ENCODE results near the gene IFIT2. TPM values are rescaled to one million over a fixed set of nuclear protein-coding genes. Genes with fewer than 3 reads are reported as not detected.

Gene IFIT2
- total and polyA plus RNA-seq, 2 donors (not counting 3 experiments of a cell fraction or from before 2014, with no cell fraction given) = 0.23 to 1.4 TPM

DNA sequence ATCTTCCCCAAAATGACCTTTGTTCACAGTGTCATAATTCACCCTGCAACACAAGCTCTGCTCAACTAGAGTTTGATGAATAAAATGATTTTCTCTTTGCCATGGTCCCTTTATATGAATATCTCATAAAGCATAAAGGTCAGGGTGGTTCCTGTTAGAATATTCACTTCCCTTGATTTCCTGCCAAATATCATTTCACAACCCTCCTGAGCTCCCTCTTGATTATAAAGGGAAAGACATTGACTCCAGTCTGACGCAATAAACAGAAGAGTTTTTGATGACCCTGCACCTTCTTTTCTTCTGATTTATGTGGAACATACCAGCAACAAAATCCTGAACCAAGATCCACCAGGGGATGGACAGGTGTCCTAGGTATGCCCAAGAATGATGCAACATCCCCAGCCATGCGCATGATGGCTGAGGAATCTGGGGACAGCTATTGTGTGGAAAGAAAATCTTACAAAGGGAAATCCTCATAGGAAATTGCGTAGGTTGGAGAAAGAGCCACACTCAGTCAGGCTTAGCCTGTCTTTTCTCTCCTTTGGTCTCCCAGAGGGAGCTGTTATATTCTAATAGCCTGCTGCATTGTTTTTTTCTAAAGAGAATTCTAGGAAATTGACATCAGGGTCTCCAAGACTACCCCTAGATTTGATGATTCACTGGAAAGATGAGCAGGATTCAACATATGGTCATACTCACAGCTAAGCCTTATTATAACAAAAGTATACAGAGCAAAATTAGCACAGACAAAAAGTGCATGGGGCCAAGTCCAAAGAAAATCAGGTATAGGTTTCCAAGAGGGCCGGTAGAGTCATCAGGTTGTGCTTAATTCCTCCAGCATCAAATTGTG is 44.8 kb downstream of the IFIT2 start:
- Histone ChIP-seq H3K4me3 (replicated peaks in 1 of 3; ENCODE audit: insufficient read depth in 1 of 3, low read depth in 1 of 3, low read length in 3 of 3) (no peak overlapping the region), H3K36me3 (ENCODE audit: control insufficient read depth in 2 of 2, extremely low read depth in 1 of 2, insufficient read depth in 2 of 2, low read length in 2 of 2) (no peaks in the 10 kb centered on the region), H3K9me3 (replicated peaks; ENCODE audit: control insufficient read depth, insufficient read depth, low read length) (no peaks in the 10 kb centered on the region), H3K9me1 (replicated peaks; ENCODE audit: control insufficient read depth, extremely low read depth, insufficient read depth, low read length) (no peaks in the 10 kb centered on the region), H3K27ac (ENCODE audit: insufficient read depth, low read depth, low read length) (no peak overlapping the region), H4K20me1 (replicated peaks; ENCODE audit: control insufficient read depth, extremely low read depth, insufficient read depth, low read length) (no peaks in the 10 kb centered on the region), H3K79me2 (ENCODE audit: control insufficient read depth, insufficient read depth, low read length) (no peaks in the 10 kb centered on the region), H3K27me3 (ENCODE audit: control insufficient read depth in 2 of 2, insufficient read depth in 2 of 2, low read length in 2 of 2) (peaks cover 0 to 5% of the 10 kb centered on the region in 2 experiments), H3K9ac (replicated peaks; ENCODE audit: extremely low read depth, insufficient read depth, low read length) (no peak overlapping the region), H3K4me1 (ENCODE audit: control insufficient read depth, extremely low read depth, insufficient read depth, low read length) (peaks cover 7% of the 10 kb centered on the region), H2AFZ (ENCODE audit: low read depth, low read length) (no peak overlapping the region), H3K4me2 (ENCODE audit: insufficient read depth, low read length) (no peak overlapping the region)
- intact Hi-C loops (cut with micrococcal nuclease) = loop anchor here (5.0 kb wide), 1 partner anchor 69 kb away; no protein-coding TSS in a partner anchor
- BruUV-seq (replicated peaks) = TSS peak; percentile 61
- FAIRE-seq (peak; percentile 21), DNase-seq (ENCODE audit: low read depth, low spot score) (peak; percentile 69)
- POLR2A ChIA-PET = no interaction called here
- CTCF ChIA-PET = interaction anchor here (0.7 to 1.9 kb wide), 4 partner anchors 16 to 65 kb away, joined by 3 to 6 read pairs (median 3); partner anchors contain the start of gene IFIT3
- dilution Hi-C loops (cut with MboI; ENCODE audit: extremely low pct_ligation_motif_present, low sequenced_read_pairs) = no loop called here
- peak; percentile 37 for TF ChIP-seq JUN (IDR thresholded peaks at IDR 0.05; ENCODE audit: borderline replicate concordance, insufficient read depth, insufficient read length, low read depth)
- TF ChIP-seq EZH2 (IDR thresholded peaks at IDR 0.05; ENCODE audit: borderline replicate concordance, low read depth, low read length, severe bottlenecking) = no peak

DNA sequence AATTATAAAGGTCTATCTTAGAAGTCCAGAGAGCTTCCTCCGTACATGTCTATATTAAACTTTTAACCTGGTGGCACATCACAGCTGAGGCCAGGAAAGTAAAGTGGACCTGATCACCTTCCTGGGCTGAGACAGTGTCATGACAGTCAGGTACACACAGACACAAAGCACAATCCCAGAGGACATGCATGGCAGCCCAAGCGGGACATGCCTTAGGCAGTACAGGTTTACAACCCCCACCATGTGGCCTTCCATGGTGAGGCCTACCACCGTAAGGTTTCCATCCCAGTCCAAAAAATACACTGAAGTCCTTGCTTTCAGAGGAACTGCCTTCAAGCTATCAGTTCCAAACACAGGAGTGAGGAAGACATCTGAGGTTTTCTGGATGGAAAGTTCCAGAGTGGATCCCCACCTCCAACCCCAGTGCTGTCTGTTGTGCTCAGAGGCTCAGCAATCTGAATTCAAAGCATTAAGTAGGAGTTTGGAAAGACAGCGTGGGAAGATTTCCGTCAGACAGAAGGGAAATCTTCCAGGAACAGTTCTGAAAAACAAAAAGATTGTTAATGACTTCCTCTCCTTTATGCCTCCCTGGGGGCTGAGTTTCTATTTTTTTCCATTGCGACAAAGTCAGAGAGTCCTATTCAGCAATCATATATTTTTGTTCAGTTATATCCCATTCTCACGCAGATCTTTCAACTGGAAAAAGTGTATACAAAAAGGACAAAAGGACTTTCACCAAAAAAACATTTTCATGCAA is 46.0 kb downstream of the IFIT2 start:
- Histone ChIP-seq H3K27me3 (ENCODE audit: control insufficient read depth in 2 of 2, insufficient read depth in 2 of 2, low read length in 2 of 2) (peaks cover 0 to 5% of the 10 kb centered on the region in 2 experiments), H3K79me2 (ENCODE audit: control insufficient read depth, insufficient read depth, low read length) (no peaks in the 10 kb centered on the region), H3K27ac (ENCODE audit: insufficient read depth, low read depth, low read length) (no peak overlapping the region), H3K4me2 (ENCODE audit: insufficient read depth, low read length) (no peak overlapping the region), H3K9me1 (replicated peaks; ENCODE audit: control insufficient read depth, extremely low read depth, insufficient read depth, low read length) (no peaks in the 10 kb centered on the region), H4K20me1 (replicated peaks; ENCODE audit: control insufficient read depth, extremely low read depth, insufficient read depth, low read length) (no peaks in the 10 kb centered on the region), H3K4me1 (ENCODE audit: control insufficient read depth, extremely low read depth, insufficient read depth, low read length) (peaks cover 13% of the 10 kb centered on the region), H3K4me3 (replicated peaks in 1 of 3; ENCODE audit: insufficient read depth in 1 of 3, low read depth in 1 of 3, low read length in 3 of 3) (no peak overlapping the region), H3K9ac (replicated peaks; ENCODE audit: extremely low read depth, insufficient read depth, low read length) (no peak overlapping the region), H3K36me3 (ENCODE audit: control insufficient read depth in 2 of 2, extremely low read depth in 1 of 2, insufficient read depth in 2 of 2, low read length in 2 of 2) (no peaks in the 10 kb centered on the region), H3K9me3 (replicated peaks; ENCODE audit: control insufficient read depth, insufficient read depth, low read length) (no peaks in the 10 kb centered on the region), H2AFZ (ENCODE audit: low read depth, low read length) (no peak overlapping the region)
- DNase-seq (ENCODE audit: low read depth, low spot score) (peak; percentile 75), FAIRE-seq (no peak)
- ChIA-PET POLR2A (no interaction called here), CTCF (no interaction called here)
- TF ChIP-seq EZH2 (IDR thresholded peaks at IDR 0.05; ENCODE audit: borderline replicate concordance, low read depth, low read length, severe bottlenecking) (no peak), MYC (IDR thresholded peaks at IDR 0.05; ENCODE audit: low read depth, low read length) (no peak)
- TF ChIP-seq, protein P1, sequence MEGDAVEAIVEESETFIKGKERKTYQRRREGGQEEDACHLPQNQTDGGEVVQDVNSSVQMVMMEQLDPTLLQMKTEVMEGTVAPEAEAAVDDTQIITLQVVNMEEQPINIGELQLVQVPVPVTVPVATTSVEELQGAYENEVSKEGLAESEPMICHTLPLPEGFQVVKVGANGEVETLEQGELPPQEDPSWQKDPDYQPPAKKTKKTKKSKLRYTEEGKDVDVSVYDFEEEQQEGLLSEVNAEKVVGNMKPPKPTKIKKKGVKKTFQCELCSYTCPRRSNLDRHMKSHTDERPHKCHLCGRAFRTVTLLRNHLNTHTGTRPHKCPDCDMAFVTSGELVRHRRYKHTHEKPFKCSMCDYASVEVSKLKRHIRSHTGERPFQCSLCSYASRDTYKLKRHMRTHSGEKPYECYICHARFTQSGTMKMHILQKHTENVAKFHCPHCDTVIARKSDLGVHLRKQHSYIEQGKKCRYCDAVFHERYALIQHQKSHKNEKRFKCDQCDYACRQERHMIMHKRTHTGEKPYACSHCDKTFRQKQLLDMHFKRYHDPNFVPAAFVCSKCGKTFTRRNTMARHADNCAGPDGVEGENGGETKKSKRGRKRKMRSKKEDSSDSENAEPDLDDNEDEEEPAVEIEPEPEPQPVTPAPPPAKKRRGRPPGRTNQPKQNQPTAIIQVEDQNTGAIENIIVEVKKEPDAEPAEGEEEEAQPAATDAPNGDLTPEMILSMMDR (IDR thresholded peaks at IDR 0.05; ENCODE audit: extremely low read depth in 1 of 2, insufficient read depth in 1 of 2, low read depth in 1 of 2, low read length in 2 of 2) = no peak
- TSS peak; percentile 34 for BruUV-seq (replicated peaks)
- dilution Hi-C loops (cut with MboI; ENCODE audit: extremely low pct_ligation_motif_present, low sequenced_read_pairs) = no loop called here
- intact Hi-C loops (cut with micrococcal nuclease) = loop anchor here (5.0 kb wide), 1 partner anchor 71 kb away; no protein-coding TSS in a partner anchor

Data from endothelial cell of umbilical vein (primary cell).